Skeletal muscle satellite cell (primary cell): ENCODE results near the gene KIAA0825.

Experiments used
- H3K27me3 ChIP-seq: 2 replicates; pipeline ENCODE4 v1.7.0; 2013; ENCODE audit warnings: low read length; ENCODE audit not compliant: control insufficient read depth, insufficient read depth
- H3K36me3 ChIP-seq: 2 replicates; pipeline ENCODE4 v1.7.0; 2013; ENCODE audit warnings: mild to moderate bottlenecking, control low read depth, low read length; ENCODE audit not compliant: insufficient read depth
- H3K4me1 ChIP-seq: 2 replicates; pipeline ENCODE4 v1.7.0; 2013; ENCODE audit warnings: low read length; ENCODE audit not compliant: control insufficient read depth, insufficient read depth
- H3K4me2 ChIP-seq: 2 replicates; pipeline ENCODE4 v1.7.0; 2013; ENCODE audit warnings: mild to moderate bottlenecking, low read length
- H3K4me3 ChIP-seq: 2 replicates; pipeline ENCODE4 v1.7.0; 2013; ENCODE audit warnings: low read length
- H3K9ac ChIP-seq: 2 replicates; pipeline ENCODE4 v1.7.0; 2013; ENCODE audit warnings: mild to moderate bottlenecking, low read depth, low read length, moderate library complexity
- H3K9me3 ChIP-seq: replicated peaks from 2 replicates; pipeline ENCODE4 v1.7.0; 2013; ENCODE audit warnings: mild to moderate bottlenecking, control low read depth, low read length

Gene KIAA0825

GRCh38 chr5:94250985-94251384, 367.4 kb downstream of the KIAA0825 start:
- H3K4me3 ChIP-seq, result no peak overlapping the region
- no peaks in the 10 kb centered on the region for H3K4me1 ChIP-seq
- H3K27me3 ChIP-seq, result no peaks in the 10 kb centered on the region
- H3K36me3 ChIP-seq, result no peaks in the 10 kb centered on the region
- H3K4me2 ChIP-seq, result no peak overlapping the region
- no peaks in the 10 kb centered on the region for H3K9me3 ChIP-seq
- H3K9ac ChIP-seq, result no peak overlapping the region

- no peak overlapping the region for H3K4me2 ChIP-seq
- no peaks in the 10 kb centered on the region for H3K9me3 ChIP-seq
- no peaks in the 10 kb centered on the region for H3K36me3 ChIP-seq
- H3K4me1 ChIP-seq, result no peaks in the 10 kb centered on the region
- H3K9ac ChIP-seq, result no peak overlapping the region
- H3K4me3 ChIP-seq, result no peak overlapping the region
- H3K27me3 ChIP-seq, result no peaks in the 10 kb centered on the region
Observed at GRCh38 chr5:94249430-94249829, 369.0 kb downstream of the KIAA0825 start.

- Histone ChIP-seq H3K4me2 (no peak overlapping the region), H3K27me3 (no peaks in the 10 kb centered on the region), H3K36me3 (no peaks in the 10 kb centered on the region), H3K4me3 (no peak overlapping the region), H3K4me1 (no peaks in the 10 kb centered on the region), H3K9me3 (no peaks in the 10 kb centered on the region), H3K9ac (no peak overlapping the region)
Observed at GRCh38 chr5:94248175-94248875, 370.1 kb downstream of the KIAA0825 start.

GRCh38 chr5:94245608-94246007, 372.8 kb downstream of the KIAA0825 start:
- Histone ChIP-seq H3K9me3 (no peaks in the 10 kb centered on the region), H3K27me3 (no peaks in the 10 kb centered on the region), H3K9ac (no peak overlapping the region), H3K4me2 (no peak overlapping the region), H3K4me3 (no peak overlapping the region), H3K36me3 (no peaks in the 10 kb centered on the region), H3K4me1 (peaks cover 17% of the 10 kb centered on the region)

GRCh38 chr5:94244921-94245320, 373.5 kb downstream of the KIAA0825 start:
- Histone ChIP-seq H3K27me3 (no peaks in the 10 kb centered on the region), H3K9ac (no peak overlapping the region), H3K4me1 (peaks cover 18% of the 10 kb centered on the region), H3K36me3 (no peaks in the 10 kb centered on the region), H3K4me2 (no peak overlapping the region), H3K9me3 (no peaks in the 10 kb centered on the region), H3K4me3 (no peak overlapping the region)

- Histone ChIP-seq H3K36me3 (no peaks in the 10 kb centered on the region), H3K9me3 (no peaks in the 10 kb centered on the region), H3K9ac (no peak overlapping the region), H3K4me2 (no peak overlapping the region), H3K4me3 (no peak overlapping the region), H3K4me1 (peaks cover 18% of the 10 kb centered on the region), H3K27me3 (no peaks in the 10 kb centered on the region)
Observed at GRCh38 chr5:94243612-94244011, 374.8 kb downstream of the KIAA0825 start.

- no peaks in the 10 kb centered on the region for H3K27me3 ChIP-seq
- H3K36me3 ChIP-seq, result no peaks in the 10 kb centered on the region
- no peaks in the 10 kb centered on the region for H3K9me3 ChIP-seq
- H3K4me2 ChIP-seq, result no peak overlapping the region
- H3K4me3 ChIP-seq, result peak overlapping the region; percentile 11
- peaks cover 18% of the 10 kb centered on the region for H3K4me1 ChIP-seq
- peak overlapping the region; percentile 20 for H3K9ac ChIP-seq
Observed at GRCh38 chr5:94240993-94241651, 377.3 kb downstream of the KIAA0825 start.

GRCh38 chr5:94240596-94240992, 377.8 kb downstream of the KIAA0825 start:
- Histone ChIP-seq H3K9ac (peak overlapping the region; percentile 4), H3K4me3 (no peak overlapping the region), H3K36me3 (no peaks in the 10 kb centered on the region), H3K27me3 (no peaks in the 10 kb centered on the region), H3K4me1 (peaks cover 18% of the 10 kb centered on the region), H3K4me2 (no peak overlapping the region), H3K9me3 (no peaks in the 10 kb centered on the region)

- H3K4me2 ChIP-seq, result no peak overlapping the region
- H3K9me3 ChIP-seq, result no peaks in the 10 kb centered on the region
- no peaks in the 10 kb centered on the region for H3K27me3 ChIP-seq
- H3K9ac ChIP-seq, result peak overlapping the region; percentile 4
- H3K4me1 ChIP-seq, result peaks cover 18% of the 10 kb centered on the region
- H3K36me3 ChIP-seq, result no peaks in the 10 kb centered on the region
- H3K4me3 ChIP-seq, result no peak overlapping the region
Observed at GRCh38 chr5:94240134-94240533, 378.3 kb downstream of the KIAA0825 start.

GRCh38 chr5:94239266-94239665, 379.1 kb downstream of the KIAA0825 start:
- no peak overlapping the region for H3K9ac ChIP-seq
- no peaks in the 10 kb centered on the region for H3K9me3 ChIP-seq
- no peak overlapping the region for H3K4me3 ChIP-seq
- no peak overlapping the region for H3K4me2 ChIP-seq
- H3K36me3 ChIP-seq, result no peaks in the 10 kb centered on the region
- no peaks in the 10 kb centered on the region for H3K27me3 ChIP-seq
- H3K4me1 ChIP-seq, result peaks cover 18% of the 10 kb centered on the region

GRCh38 chr5:94234987-94235386, 383.4 kb downstream of the KIAA0825 start:
- Histone ChIP-seq H3K4me1 (no peaks in the 10 kb centered on the region), H3K27me3 (no peaks in the 10 kb centered on the region), H3K36me3 (no peaks in the 10 kb centered on the region), H3K9ac (no peak overlapping the region), H3K9me3 (no peaks in the 10 kb centered on the region), H3K4me2 (no peak overlapping the region), H3K4me3 (no peak overlapping the region)

GRCh38 chr5:94228791-94229190, 389.6 kb downstream of the KIAA0825 start:
- no peaks in the 10 kb centered on the region for H3K4me1 ChIP-seq
- no peak overlapping the region for H3K4me2 ChIP-seq

More at GRCh38 chr5:94228791-94229190, 389.6 kb downstream of the KIAA0825 start:
- H3K9me3 ChIP-seq, result no peaks in the 10 kb centered on the region
- no peak overlapping the region for H3K4me3 ChIP-seq
- H3K36me3 ChIP-seq, result no peaks in the 10 kb centered on the region
- H3K9ac ChIP-seq, result no peak overlapping the region
- no peaks in the 10 kb centered on the region for H3K27me3 ChIP-seq
